Kidney tubule cell (primary cell): ENCODE measurements around the gene CNEP1R1.

Experiments used
- DNase-seq: peaks from one replicate; pipeline ENCODE4 v3.0.0-alpha.2; 2018; ENCODE audit warnings: low spot score

CNEP1R1 gene, protein sequence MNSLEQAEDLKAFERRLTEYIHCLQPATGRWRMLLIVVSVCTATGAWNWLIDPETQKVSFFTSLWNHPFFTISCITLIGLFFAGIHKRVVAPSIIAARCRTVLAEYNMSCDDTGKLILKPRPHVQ

GRCh38 chr16:50024684-50025536 is at the start of gene CNEP1R1:
TSS of gene CNEP1R1 (plus strand) at chr16:50025225. CDS start at chr16:50025316, 91 bp downstream.
- peak; percentile 97 for DNase-seq

DNA sequence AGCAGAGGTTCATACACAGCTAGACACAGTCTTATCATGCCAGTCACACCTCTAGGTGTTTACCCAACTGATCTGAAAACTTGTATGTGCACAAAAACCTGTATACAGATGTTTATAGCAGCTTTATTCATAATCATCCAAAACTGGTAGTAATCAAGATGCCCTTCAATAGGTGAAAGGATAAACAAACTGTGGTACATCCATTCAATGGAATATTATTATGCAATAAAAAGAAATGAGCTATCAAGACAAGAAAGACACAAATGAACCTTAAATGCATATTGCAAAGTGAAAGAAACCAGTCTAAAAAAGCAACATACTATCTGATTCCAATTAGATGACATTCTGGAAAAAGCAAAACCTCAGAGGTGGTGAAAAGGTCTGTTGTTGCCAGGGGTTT is 47.6 kb upstream of the CNEP1R1 start:
- DNase-seq = no peak

DNA sequence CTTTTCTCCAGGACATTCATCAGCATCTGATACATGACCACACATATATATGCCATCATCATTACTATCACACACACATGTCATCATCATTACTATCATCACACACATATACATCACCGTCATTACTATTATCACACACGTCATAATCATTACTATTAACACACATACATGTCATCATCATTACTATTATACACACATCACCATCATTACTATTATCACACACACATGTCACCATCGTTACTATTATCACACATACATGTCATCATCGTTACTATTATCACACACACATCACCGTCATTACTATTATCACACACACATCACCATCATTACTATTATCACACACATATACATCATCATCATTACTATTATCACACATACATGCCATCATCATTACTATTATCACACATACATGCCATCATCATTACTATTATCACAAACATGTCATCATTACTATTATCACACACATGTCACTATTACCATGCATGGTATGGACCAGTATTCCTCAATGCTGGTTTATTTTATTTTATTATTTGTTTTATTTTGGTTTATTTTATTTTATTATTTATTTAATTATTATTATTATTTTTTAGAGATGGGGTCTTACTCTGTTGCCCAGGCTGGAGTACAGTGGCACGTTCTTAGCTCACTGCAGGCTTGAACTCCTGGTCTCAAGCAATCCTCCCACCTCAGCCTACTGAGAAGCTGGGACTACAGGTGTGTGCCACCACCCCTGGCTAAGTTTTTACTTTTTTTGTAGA is 46.3 kb upstream of the CNEP1R1 start:
- no peak for DNase-seq

DNA sequence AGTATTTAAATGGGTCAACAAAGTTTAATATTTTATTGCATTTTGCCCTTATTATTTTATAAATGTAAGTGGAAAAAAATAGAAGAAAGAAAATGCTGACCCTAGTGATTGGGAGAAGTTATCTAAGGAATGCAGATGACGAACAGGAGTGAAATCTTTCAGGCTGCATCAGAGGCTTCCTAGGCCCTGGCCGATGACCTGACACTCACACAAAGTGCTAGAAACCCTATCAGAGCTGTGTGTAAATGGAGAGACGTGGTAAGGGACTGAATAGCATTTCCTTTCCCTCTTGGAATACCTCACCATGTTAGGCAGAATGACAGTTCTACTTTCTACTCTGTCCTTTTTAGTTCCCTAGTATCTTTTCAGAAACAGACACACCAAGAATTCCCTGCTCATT is 44.9 kb upstream of the CNEP1R1 start:
- DNase-seq = peak; percentile 16

- no peak for DNase-seq
Measured at GRCh38 chr16:49986351-49987124, 38.5 kb upstream of the CNEP1R1 start.

DNA sequence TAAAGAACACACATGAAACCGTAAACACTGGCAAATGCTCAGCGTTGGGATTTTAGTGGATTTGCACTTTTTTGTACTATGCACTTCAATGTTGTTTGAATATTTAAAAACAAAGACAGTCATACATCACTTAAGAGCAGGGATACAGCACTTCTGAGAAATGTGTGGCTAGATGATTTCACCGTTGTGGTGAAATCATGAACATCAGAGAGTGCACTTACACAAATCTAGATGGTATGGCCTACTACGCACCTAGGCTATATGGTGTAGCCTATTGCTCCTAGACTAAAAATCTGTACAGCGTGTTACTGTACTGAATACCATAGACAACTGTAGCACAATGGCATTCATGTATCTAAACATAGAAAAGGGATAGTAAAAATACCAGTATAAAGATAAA is 37.6 kb upstream of the CNEP1R1 start:
- no peak for DNase-seq

GRCh38 chr16:49992825-49993224 is 32.2 kb upstream of the CNEP1R1 start:
- DNase-seq = no peak

DNA sequence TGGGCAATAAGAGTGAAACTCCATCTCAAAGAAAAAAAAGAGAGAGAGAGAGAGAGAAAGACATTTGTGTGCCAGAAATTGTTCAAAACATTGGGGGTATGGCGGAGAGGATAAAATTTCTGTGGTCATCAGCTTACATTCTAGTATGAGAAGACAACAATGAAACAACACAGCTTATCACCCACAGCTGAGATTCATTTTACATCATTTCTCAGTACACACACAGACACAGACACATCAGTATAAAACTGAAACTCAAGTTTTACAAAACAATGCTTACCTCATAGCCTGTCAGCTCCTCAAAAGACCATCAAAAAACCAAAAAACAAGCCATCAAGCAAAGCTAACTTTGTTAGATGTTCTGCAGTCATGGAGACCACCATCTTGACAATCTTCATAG is 31.4 kb upstream of the CNEP1R1 start:
- no peak for DNase-seq

- DNase-seq = no peak
Measured at GRCh38 chr16:49994006-49994405, 31.0 kb upstream of the CNEP1R1 start.

DNA sequence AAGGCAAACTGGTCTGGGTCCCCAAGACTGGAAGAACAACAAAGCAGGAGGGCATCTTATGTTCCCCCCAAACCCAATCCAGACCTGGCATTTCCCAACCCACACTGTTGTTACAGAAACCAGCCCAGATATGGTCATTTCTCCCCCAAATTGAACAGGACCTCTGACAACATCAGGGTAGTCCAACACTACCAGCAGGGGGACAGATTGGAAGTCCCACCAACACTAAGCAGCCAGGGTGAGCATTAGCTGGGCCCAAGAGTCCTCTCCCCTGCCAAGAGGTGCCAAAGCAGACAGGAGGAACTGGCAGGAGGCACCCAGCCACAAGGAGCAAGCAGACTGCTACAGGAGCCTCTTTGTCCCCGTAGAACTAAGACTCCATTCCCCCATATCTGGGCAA is 29.3 kb upstream of the CNEP1R1 start:
- no peak for DNase-seq

- DNase-seq = no peak
Measured at GRCh38 chr16:49997721-49998251, 27.2 kb upstream of the CNEP1R1 start.

DNA sequence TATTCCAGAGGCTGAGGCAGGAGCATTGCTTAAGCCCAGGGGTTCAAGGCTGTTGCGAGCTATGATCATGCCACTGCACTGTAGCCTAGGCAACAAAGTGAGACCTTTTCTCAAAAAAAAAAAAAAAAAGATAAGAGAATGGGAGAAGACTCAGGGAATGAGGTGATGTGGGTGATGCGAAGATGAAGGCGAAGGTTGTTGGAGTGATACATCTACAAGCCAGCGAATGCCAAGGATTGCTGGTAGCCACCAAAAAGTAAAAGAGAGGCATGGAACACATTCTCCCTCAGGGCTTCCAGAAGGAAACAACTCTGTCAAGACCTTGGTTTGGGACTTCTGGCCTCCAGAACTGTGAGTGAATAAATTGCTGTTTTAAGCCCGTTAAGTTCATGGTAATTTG is 26.0 kb upstream of the CNEP1R1 start:
- DNase-seq = no peak

- DNase-seq = no peak
Measured at GRCh38 chr16:50001144-50001543, 23.9 kb upstream of the CNEP1R1 start.

DNA sequence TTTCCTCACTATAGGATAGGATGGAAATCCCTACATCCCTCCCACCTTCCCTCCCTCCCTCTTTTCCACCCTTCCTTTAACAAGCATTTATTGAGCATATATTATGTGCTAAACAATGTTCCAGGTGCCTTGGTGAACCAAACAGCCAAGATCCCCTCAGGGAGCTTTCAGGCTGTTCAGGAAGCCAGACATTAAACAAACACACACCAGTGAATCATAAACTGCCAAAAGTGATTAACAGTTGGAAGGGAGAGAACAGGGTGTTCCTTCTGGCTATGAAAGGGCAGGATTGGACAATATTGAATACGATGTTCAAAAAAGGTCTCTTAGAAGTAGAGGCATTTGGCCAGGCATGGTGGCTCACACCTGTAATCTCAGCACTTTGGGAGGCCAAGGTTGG is 22.8 kb upstream of the CNEP1R1 start:
- no peak for DNase-seq

GRCh38 chr16:50004239-50004638 is 20.8 kb upstream of the CNEP1R1 start:
- no peak for DNase-seq

- no peak for DNase-seq
Measured at GRCh38 chr16:50006964-50007363, 18.1 kb upstream of the CNEP1R1 start.

GRCh38 chr16:50007744-50008143 is 17.3 kb upstream of the CNEP1R1 start:
- DNase-seq = no peak

- DNase-seq = no peak
Measured at GRCh38 chr16:50010212-50010611, 14.8 kb upstream of the CNEP1R1 start.

GRCh38 chr16:50011707-50012106 is 13.3 kb upstream of the CNEP1R1 start:
- no peak for DNase-seq

DNA sequence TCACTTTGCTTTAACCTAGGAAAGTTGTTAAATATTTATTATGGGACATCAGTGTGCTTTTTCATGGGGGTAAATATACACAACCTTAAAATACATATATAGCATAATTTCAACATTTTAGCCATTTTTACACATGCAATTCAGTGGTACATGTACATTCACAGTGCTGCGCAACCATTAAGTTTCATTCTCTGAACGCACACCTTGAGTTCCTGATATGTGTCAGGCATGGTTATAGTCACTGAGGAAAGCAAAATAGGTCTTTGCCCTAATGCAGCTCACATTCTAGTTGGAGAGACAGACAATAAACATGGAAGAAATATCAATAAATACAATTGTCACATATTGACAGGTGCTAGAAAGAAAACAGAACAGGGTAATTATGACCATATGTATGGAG is 12.8 kb upstream of the CNEP1R1 start:
- DNase-seq = no peak

GRCh38 chr16:50014211-50014610 is 10.8 kb upstream of the CNEP1R1 start:
- peak; percentile 26 for DNase-seq

DNA sequence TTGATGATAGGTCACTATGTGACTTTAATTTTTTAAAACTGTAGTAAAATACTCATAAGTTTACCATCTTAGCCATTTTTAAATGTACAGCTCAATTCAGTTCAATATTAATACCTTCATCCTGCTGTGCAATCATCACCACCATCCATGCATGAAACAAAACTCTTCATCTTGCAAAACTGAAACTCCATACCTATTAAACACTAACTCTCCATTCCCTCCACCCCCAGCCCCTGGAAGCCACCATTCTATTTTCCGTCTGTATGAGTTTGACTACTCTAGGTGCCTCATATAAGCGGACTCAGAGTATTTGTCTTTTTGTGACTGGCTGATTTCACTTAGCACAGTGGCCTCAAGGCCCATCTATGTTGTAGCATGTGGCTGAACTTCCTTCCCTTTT is 9.4 kb upstream of the CNEP1R1 start:
- DNase-seq = no peak
